ENCODE measurements around the gene SIRT2. TPM values are rescaled to one million over a fixed set of nuclear protein-coding genes. Genes with fewer than 3 reads are reported as not detected.

The SIRT2 gene
- polyA plus RNA-seq, 3 donors, result 57.5 to 65.9 (median 64.3) TPM

DNA sequence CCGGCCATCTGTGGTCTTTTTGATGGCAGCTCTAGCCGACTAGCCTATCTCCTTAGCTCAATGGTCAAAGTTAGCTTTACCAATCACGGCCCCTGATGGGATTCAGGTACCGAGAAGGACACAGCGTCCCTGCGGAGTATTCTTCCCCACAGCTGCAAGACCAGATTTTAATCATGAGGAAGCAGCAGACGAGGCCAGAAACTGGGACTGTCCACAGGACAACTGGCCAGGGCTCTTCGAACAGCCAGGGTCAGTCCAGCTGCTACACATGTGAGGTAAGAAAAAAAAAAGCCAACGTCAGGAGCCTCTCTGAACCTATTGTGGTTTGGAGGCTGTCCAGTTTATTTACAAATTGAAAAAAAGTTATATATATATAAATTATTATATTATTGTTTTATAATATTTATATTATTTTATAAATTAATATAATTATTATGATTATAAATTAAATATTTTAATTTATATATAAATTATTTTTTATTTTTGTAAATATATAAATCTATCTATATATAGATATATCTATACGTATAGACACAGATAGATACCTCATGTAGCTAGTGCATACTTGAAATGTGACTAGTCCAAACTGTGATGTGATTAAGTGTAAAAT lies 32.1 kb downstream of the SIRT2 start:
- H4K20me1 ChIP-seq (ENCODE audit: insufficient read depth, low read length), result no peaks in the 10 kb centered on the region
- H3K36me3 ChIP-seq (replicated peaks in 1 of 2; ENCODE audit: control insufficient read depth in 1 of 2, insufficient read depth in 2 of 2, low read length in 2 of 2), result no peaks in the 10 kb centered on the region
- Mint-ChIP-seq H3K36me3 (peaks cover 10% of the 10 kb centered on the region in 2 donors), H3K4me3 (no peak overlapping the region), H3K4me1 (peaks cover 44% of the 10 kb centered on the region), H3K27ac (no peak overlapping the region), H3K9me3 (peaks cover 0 to 7% (median 0%) of the 10 kb centered on the region in 7 donors), H3K27me3 (ENCODE audit: low read depth in 3 of 3) (peaks cover 2 to 3% (median 2%) of the 10 kb centered on the region in 3 donors)
- no peaks in the 10 kb centered on the region for H3K27me3 ChIP-seq (ENCODE audit: control insufficient read depth in 2 of 2, insufficient read depth in 2 of 2, low read length in 2 of 2)
- no peak overlapping the region for H3K4me2 ChIP-seq (replicated peaks; ENCODE audit: extremely low read depth, low read length, poor library complexity, severe bottlenecking)
- H3K27ac ChIP-seq (ENCODE audit: low read depth in 1 of 2, low read length in 2 of 2), result no peak overlapping the region
- no peak overlapping the region for H3K9ac ChIP-seq (ENCODE audit: insufficient read depth, low read length, poor library complexity, severe bottlenecking)
- no peak overlapping the region for H2AFZ ChIP-seq (ENCODE audit: insufficient read depth, low read depth, low read length, poor library complexity, severe bottlenecking)
- TF ChIP-seq, protein P1, sequence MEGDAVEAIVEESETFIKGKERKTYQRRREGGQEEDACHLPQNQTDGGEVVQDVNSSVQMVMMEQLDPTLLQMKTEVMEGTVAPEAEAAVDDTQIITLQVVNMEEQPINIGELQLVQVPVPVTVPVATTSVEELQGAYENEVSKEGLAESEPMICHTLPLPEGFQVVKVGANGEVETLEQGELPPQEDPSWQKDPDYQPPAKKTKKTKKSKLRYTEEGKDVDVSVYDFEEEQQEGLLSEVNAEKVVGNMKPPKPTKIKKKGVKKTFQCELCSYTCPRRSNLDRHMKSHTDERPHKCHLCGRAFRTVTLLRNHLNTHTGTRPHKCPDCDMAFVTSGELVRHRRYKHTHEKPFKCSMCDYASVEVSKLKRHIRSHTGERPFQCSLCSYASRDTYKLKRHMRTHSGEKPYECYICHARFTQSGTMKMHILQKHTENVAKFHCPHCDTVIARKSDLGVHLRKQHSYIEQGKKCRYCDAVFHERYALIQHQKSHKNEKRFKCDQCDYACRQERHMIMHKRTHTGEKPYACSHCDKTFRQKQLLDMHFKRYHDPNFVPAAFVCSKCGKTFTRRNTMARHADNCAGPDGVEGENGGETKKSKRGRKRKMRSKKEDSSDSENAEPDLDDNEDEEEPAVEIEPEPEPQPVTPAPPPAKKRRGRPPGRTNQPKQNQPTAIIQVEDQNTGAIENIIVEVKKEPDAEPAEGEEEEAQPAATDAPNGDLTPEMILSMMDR (IDR thresholded peaks at IDR 0.05), result no peak
- WGBS (ENCODE audit: insufficient coverage), result 98% methylated on average over 6 of the region's 10 CpGs
- intact Hi-C loops (cut with micrococcal nuclease), result no loop called here
- DNase-seq, result no peak
- H3K79me2 ChIP-seq (ENCODE audit: insufficient read depth, low read length), result no peaks in the 10 kb centered on the region
- H3K4me1 ChIP-seq (ENCODE audit: control insufficient read depth in 1 of 2, insufficient read depth in 2 of 2, low read length in 2 of 2), result peaks cover 33 to 44% of the 10 kb centered on the region in 2 donors
- no peaks in the 10 kb centered on the region for H3K9me3 ChIP-seq (replicated peaks in 1 of 2; ENCODE audit: control insufficient read depth in 1 of 2, insufficient read depth in 1 of 2, low read length in 2 of 2)
- H3K4me3 ChIP-seq (replicated peaks in 1 of 3; ENCODE audit: low read depth in 2 of 3, low read length in 3 of 3), result no peak overlapping the region

- WGBS (ENCODE audit: insufficient coverage), result 2% methylated on average over 3 of the region's 10 CpGs
- peaks cover 37% of the 10 kb centered on the region for H3K4me1 Mint-ChIP-seq
- no peak overlapping the region for H3K9ac ChIP-seq (ENCODE audit: insufficient read depth, low read length, poor library complexity, severe bottlenecking)
- no peaks in the 10 kb centered on the region for H3K36me3 ChIP-seq (replicated peaks in 1 of 2; ENCODE audit: control insufficient read depth in 1 of 2, insufficient read depth in 2 of 2, low read length in 2 of 2)
- H2AFZ ChIP-seq (ENCODE audit: insufficient read depth, low read depth, low read length, poor library complexity, severe bottlenecking), result peak overlapping the region; percentile 31
- H3K27ac Mint-ChIP-seq, result peak overlapping the region in 2 of 7 donors; percentile 25 to 35
- peaks cover 23 to 28% of the 10 kb centered on the region in 2 donors for H3K4me1 ChIP-seq (ENCODE audit: control insufficient read depth in 1 of 2, insufficient read depth in 2 of 2, low read length in 2 of 2)
- no peaks in the 10 kb centered on the region for H4K20me1 ChIP-seq (ENCODE audit: insufficient read depth, low read length)
- DNase-seq, result no peak
- intact Hi-C loops (cut with micrococcal nuclease), result no loop called here
- H3K36me3 Mint-ChIP-seq, result peaks cover 0 to 2% of the 10 kb centered on the region in 2 donors
- no peak overlapping the region for H3K4me3 ChIP-seq (replicated peaks in 1 of 3; ENCODE audit: low read depth in 2 of 3, low read length in 3 of 3)
- no peaks in the 10 kb centered on the region for H3K27me3 ChIP-seq (ENCODE audit: control insufficient read depth in 2 of 2, insufficient read depth in 2 of 2, low read length in 2 of 2)
- no peaks in the 10 kb centered on the region for H3K79me2 ChIP-seq (ENCODE audit: insufficient read depth, low read length)
- H3K9me3 Mint-ChIP-seq, result peaks cover 0 to 7% (median 0%) of the 10 kb centered on the region in 7 donors
- H3K9me3 ChIP-seq (replicated peaks in 1 of 2; ENCODE audit: control insufficient read depth in 1 of 2, insufficient read depth in 1 of 2, low read length in 2 of 2), result no peaks in the 10 kb centered on the region
- H3K4me2 ChIP-seq (replicated peaks; ENCODE audit: extremely low read depth, low read length, poor library complexity, severe bottlenecking), result no peak overlapping the region
- peak overlapping the region in 1 of 2 donors; percentile 33 for H3K4me3 Mint-ChIP-seq
- H3K27me3 Mint-ChIP-seq (ENCODE audit: low read depth in 3 of 3), result peaks cover 0 to 6% (median 3%) of the 10 kb centered on the region in 3 donors
- no peak overlapping the region for H3K27ac ChIP-seq (ENCODE audit: low read depth in 1 of 2, low read length in 2 of 2)
- TF ChIP-seq, protein P1 (IDR thresholded peaks at IDR 0.05), result no peak
Measured at GRCh38 chr19:38862321-38863059, 36.9 kb downstream of the SIRT2 start.
